OCI-LY7 (cell line): ENCODE results near the gene CEP97. TPM values are rescaled to one million over a fixed set of nuclear protein-coding genes. Genes with fewer than 3 reads are reported as not detected.
A peak's percentile ranks its signal among the peaks of the same experiment; 100 is the strongest.

Experiments used
- BruUV-seq: library from RNA; stranded (reverse); fragments of 400-500 nt; replicated peaks from 2 replicates; lab custom pipeline; 2021; lab: Mats Ljungman, UMichigan
- CTCF ChIA-PET: fragments of 300-600 bp; sonication (Branson Sonifier 250); formaldehyde crosslinking; loops from one replicate; lab custom pipeline; 2022; ENCODE audit warnings: antibody characterized with exemption; ENCODE audit not compliant: unreplicated experiment; lab: Charles Lee
- POLR2A ChIA-PET: fragments of 300-600 bp; sonication (Branson Sonifier 250); formaldehyde crosslinking; loops from one replicate; lab custom pipeline; 2022; ENCODE audit warnings: antibody characterized with exemption; lab: Charles Lee
- DNase-seq: peaks from one replicate; pipeline ENCODE4 v3.0.0-alpha.2; 2015; ENCODE audit warnings: low spot score
- H2AFZ ChIP-seq: fragments of 200-600 bp; sonication (generic), shearing (Covaris generic); 2 replicates; pipeline ENCODE4 v1.6.1; 2014; ENCODE audit warnings: mild to moderate bottlenecking, antibody characterized with exemption, low read length, moderate library complexity
- H3K27ac ChIP-seq: fragments of 200-600 bp; sonication (generic); 2 replicates; pipeline ENCODE4 v1.5.1; 2014; ENCODE audit warnings: mixed run types, low read depth, mild to moderate bottlenecking, moderate library complexity, low read length, inconsistent platforms; ENCODE audit not compliant: poor library complexity, severe bottlenecking
- H3K36me3 ChIP-seq: fragments of 200-600 bp; sonication (generic); 2 replicates; pipeline ENCODE4 v1.6.1; 2014; ENCODE audit warnings: mild to moderate bottlenecking, antibody characterized with exemption, low read length, moderate library complexity, mixed read lengths; ENCODE audit not compliant: insufficient read depth
- H3K4me1 ChIP-seq: fragments of 200-600 bp; sonication (generic); 2 replicates; pipeline ENCODE4 v1.5.1; 2014; ENCODE audit warnings: mild to moderate bottlenecking, low read length; ENCODE audit not compliant: insufficient read depth, poor library complexity, severe bottlenecking
- H3K4me2 ChIP-seq: fragments of 200-600 bp; sonication (generic); 2 replicates; pipeline ENCODE4 v1.6.1; 2014; ENCODE audit warnings: mild to moderate bottlenecking, low read length
- H3K4me3 ChIP-seq: fragments of 200-600 bp; sonication (generic); 2 replicates; pipeline ENCODE4 v1.5.1; 2014; ENCODE audit warnings: mild to moderate bottlenecking, low read depth, low read length; ENCODE audit not compliant: poor library complexity, severe bottlenecking
- H3K79me2 ChIP-seq: fragments of 200-600 bp; sonication (generic); 2 replicates; pipeline ENCODE4 v1.6.1; 2016; ENCODE audit warnings: low read depth, mild to moderate bottlenecking, low read length, moderate library complexity, mixed read lengths; ENCODE audit not compliant: insufficient read depth
- H3K9me2 ChIP-seq: fragments of 200-600 bp; sonication (generic); 2 replicates; pipeline ENCODE4 v1.6.1; 2016; ENCODE audit warnings: mild to moderate bottlenecking, low read length, mixed read lengths; ENCODE audit not compliant: insufficient read depth
- H3K9me3 ChIP-seq: fragments of 200-600 bp; sonication (generic); 2 replicates; pipeline ENCODE4 v1.6.1; 2014; ENCODE audit warnings: mild to moderate bottlenecking, mixed run types, low read length, mixed read lengths
- H4K20me1 ChIP-seq: fragments of 200-600 bp; sonication (generic); 2 replicates; pipeline ENCODE4 v1.6.1; 2014; ENCODE audit warnings: mild to moderate bottlenecking, antibody characterized with exemption, low read length, moderate library complexity, mixed read lengths; ENCODE audit not compliant: insufficient read depth
- EZH2phosphoT487 ChIP-seq: fragments of 200-600 bp; sonication (generic); IDR thresholded peaks from 2 replicates; pipeline ENCODE4 v1.6.1; 2018; ENCODE audit warnings: low read depth, borderline replicate concordance, mild to moderate bottlenecking, mixed run types, antibody characterized with exemption, low read length, moderate library complexity, mixed read lengths
- intact Hi-C: fragments of 100-400 bp; cut with micrococcal nuclease; formaldehyde crosslinking; loops from one replicate; pipeline ENCODE4 v1.10.0; 2022; ENCODE audit not compliant: unreplicated experiment
- total RNA-seq, 2 experiments: library from RNA; depleted of rRNA in 1 of 2; stranded (reverse); fragments of >200 nt in 1 of 2; shearing (Covaris generic) in 1 of 2; gene quantifications; 2 replicates each; pipeline ENCODE4 v1.2.3, GENCODE V29; 2014 to 2022
- TF ChIP-seq, protein P1 (sequence below): fragments of 200-600 bp; sonication (generic); conservative IDR thresholded peaks from 2 replicates; pipeline ENCODE4 v1.5.1; 2014; ENCODE audit warnings: mild to moderate bottlenecking, antibody characterized with exemption, low read length, moderate library complexity, mixed read lengths

Gene CEP97
- total RNA-seq, 2 experiments from 2014 or later = 27.3 to 43.5 TPM

- TF ChIP-seq, protein P1, sequence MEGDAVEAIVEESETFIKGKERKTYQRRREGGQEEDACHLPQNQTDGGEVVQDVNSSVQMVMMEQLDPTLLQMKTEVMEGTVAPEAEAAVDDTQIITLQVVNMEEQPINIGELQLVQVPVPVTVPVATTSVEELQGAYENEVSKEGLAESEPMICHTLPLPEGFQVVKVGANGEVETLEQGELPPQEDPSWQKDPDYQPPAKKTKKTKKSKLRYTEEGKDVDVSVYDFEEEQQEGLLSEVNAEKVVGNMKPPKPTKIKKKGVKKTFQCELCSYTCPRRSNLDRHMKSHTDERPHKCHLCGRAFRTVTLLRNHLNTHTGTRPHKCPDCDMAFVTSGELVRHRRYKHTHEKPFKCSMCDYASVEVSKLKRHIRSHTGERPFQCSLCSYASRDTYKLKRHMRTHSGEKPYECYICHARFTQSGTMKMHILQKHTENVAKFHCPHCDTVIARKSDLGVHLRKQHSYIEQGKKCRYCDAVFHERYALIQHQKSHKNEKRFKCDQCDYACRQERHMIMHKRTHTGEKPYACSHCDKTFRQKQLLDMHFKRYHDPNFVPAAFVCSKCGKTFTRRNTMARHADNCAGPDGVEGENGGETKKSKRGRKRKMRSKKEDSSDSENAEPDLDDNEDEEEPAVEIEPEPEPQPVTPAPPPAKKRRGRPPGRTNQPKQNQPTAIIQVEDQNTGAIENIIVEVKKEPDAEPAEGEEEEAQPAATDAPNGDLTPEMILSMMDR = peak; percentile 95
- TF ChIP-seq EZH2phosphoT487 = no peak
- intact Hi-C loops = loop anchor here (1.0 to 10.0 kb wide), 3 partner anchors 35 to 411 kb away; partner anchors contain the start of gene NFKBIZ
- Histone ChIP-seq H3K9me2 (no peaks in the 10 kb centered on the region), H3K4me2 (no peak overlapping the region), H3K79me2 (peaks cover 11% of the 10 kb centered on the region; the same call in 1 of the 2 replicates), H3K4me1 (peaks cover 46% of the 10 kb centered on the region), H3K36me3 (peaks cover 38% of the 10 kb centered on the region), H3K27ac (no peak overlapping the region), H4K20me1 (no peaks in the 10 kb centered on the region), H3K9me3 (no peaks in the 10 kb centered on the region), H2AFZ (no peak overlapping the region), H3K4me3 (no peak overlapping the region)
- no TSS peak for BruUV-seq
- ChIA-PET CTCF (interaction anchor here (0.6 to 1.9 kb wide), 6 partner anchors 9 to 411 kb away, joined by 3 to 9 read pairs (median 4); no protein-coding TSS in a partner anchor), POLR2A (interaction anchor here (0.6 to 3.3 kb wide), 11 partner anchors 9 to 411 kb away, joined by 3 to 19 read pairs (median 4); partner anchors contain the start of gene NFKBIZ)
- DNase-seq = peak; percentile 63
These were observed 89.5 kb downstream of the CEP97 start for GRCh38 chr3:101813817-101814440.

- no peaks in the 10 kb centered on the region for H4K20me1 ChIP-seq
- no peak overlapping the region for H3K4me3 ChIP-seq
- no peak overlapping the region; the same call in 1 of the 2 replicates for H3K4me2 ChIP-seq
- no peak for DNase-seq
- H2AFZ ChIP-seq = no peak overlapping the region
- H3K9me3 ChIP-seq = no peaks in the 10 kb centered on the region
- H3K36me3 ChIP-seq = peaks cover 47% of the 10 kb centered on the region
- no TSS peak for BruUV-seq
- H3K4me1 ChIP-seq = peaks cover 38% of the 10 kb centered on the region
- intact Hi-C loops = loop anchor here (2.0 to 10.0 kb wide), 2 partner anchors 34 to 320 kb away; partner anchors contain the start of gene NFKBIZ
- ChIA-PET CTCF (interaction anchor here (0.9 to 1.9 kb wide), 3 partner anchors 10 to 410 kb away, joined by 3 to 9 read pairs (median 4); no protein-coding TSS in a partner anchor), POLR2A (interaction anchor here (1.2 to 3.3 kb wide), 5 partner anchors 8 to 411 kb away, joined by 4 to 19 read pairs (median 5); no protein-coding TSS in a partner anchor)
- TF ChIP-seq, protein P1 = no peak
- no peak for TF ChIP-seq EZH2phosphoT487
- no peak overlapping the region for H3K27ac ChIP-seq
- H3K79me2 ChIP-seq = peaks cover 11% of the 10 kb centered on the region; the same call in 1 of the 2 replicates
- H3K9me2 ChIP-seq = no peaks in the 10 kb centered on the region
These were observed 90.4 kb downstream of the CEP97 start for GRCh38 chr3:101814835-101815234.
